Uterus (tissue), 2 donors: ENCODE data around the gene LNPEP.

Source experiments
- CTCF ChIP-seq, 4 experiments: fragments of 200-600 bp in 2 of 4; fragments of 450-650 bp in 2 of 4; sonication (generic) in 2 of 4; IDR thresholded peaks; one replicate each; pipeline ENCODE4 v1.5.1; 2016 to 2019; ENCODE audit warnings: antibody characterized with exemption in 4 of 4, mild to moderate bottlenecking in 2 of 4, moderate library complexity in 1 of 4
- POLR2A ChIP-seq, 2 donors: fragments of 450-650 bp; IDR thresholded peaks; one replicate each; pipeline ENCODE4 v1.6.1; 2016; ENCODE audit warnings: antibody characterized with exemption in 2 of 2, mild to moderate bottlenecking in 1 of 2, moderate library complexity in 1 of 2

DNA sequence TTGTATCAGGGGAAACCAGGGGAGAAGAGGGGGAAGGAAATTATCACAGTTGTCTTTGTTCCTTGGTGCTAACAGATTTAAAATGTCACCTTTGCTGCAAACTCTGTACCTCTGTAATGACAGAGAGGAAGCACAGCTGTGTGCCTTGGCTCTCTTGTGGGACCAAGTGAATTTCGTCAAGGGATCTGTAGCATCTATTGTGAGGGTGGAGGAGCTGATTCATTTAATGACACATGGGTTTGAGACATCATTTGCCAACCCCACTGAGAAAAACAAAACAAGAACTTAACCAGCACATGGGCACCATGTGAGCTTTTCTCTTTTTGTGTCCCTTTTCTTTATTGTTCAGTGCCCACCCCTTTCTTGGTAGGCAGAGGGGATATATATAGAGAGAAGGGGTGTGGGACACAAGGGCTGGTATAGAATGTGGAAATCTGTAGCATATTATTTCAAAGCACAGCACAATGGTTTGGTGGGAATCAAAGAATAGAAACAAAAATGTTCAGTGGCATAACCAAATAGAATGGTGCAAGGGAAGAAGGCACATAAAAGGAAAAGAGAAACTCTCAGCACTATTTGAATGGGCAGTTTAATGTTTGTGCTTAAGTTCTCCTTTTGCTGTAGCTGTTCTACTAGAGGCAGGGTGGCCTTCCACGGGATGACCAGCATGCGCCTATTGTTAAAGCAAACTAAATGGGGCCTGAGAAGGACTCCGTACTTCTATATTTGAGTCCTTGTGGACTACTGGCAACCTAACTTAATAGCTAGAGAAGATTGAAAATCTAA, 143.3 kb downstream of the LNPEP start:
- TF ChIP-seq CTCF (IDR thresholded peaks at IDR 0.05) (no peak), POLR2A (IDR thresholded peaks at IDR 0.05) (no peak)
